OCI-LY3 (cell line): ENCODE data around the gene ELF1.
"Not testable (repeated sequence)": the region's sequence is repeated elsewhere in the genome, so short reads cannot be mapped to it uniquely, and the experiment has no call there.

ENCODE experiments used
- H2AFZ ChIP-seq: fragments of 200-600, 300-600 bp; shearing (Covaris generic); 2 replicates; pipeline ENCODE4 v1.6.0; 2014; ENCODE audit warnings: antibody characterized with exemption, low read depth, low read length
- H3K27ac ChIP-seq: fragments of 200-600, 300-600 bp; sonication (generic); 2 replicates; pipeline ENCODE4 v1.5.1; 2014; ENCODE audit warnings: mild to moderate bottlenecking, low read length, moderate library complexity, mixed read lengths
- H3K27me3 ChIP-seq: fragments of 200-600, 300-600 bp; sonication (generic); 2 replicates; pipeline ENCODE4 v1.6.1; 2014; ENCODE audit warnings: low read depth, low read length, mixed read lengths
- H3K36me3 ChIP-seq: fragments of 200-600, 300-600 bp; sonication (generic); replicated peaks from 2 replicates; pipeline ENCODE3; 2014; ENCODE audit warnings: low read depth, low read length, mixed read lengths
- H3K4me1 ChIP-seq: fragments of 300-600, 200-600 bp; sonication (generic); 2 replicates; pipeline ENCODE4 v1.6.1; 2014; ENCODE audit warnings: low read length, mixed read lengths
- H3K4me2 ChIP-seq: fragments of 200-600, 300-600 bp; sonication (generic); 2 replicates; pipeline ENCODE4 v1.6.1; 2014; ENCODE audit warnings: low read length, mixed read lengths
- H3K4me3 ChIP-seq: fragments of 300-600, 200-600 bp; sonication (generic); 2 replicates; pipeline ENCODE4 v1.5.1; 2014; ENCODE audit warnings: antibody characterized with exemption, mild to moderate bottlenecking, low read length, moderate library complexity
- H3K79me2 ChIP-seq: fragments of 300-600, 200-600 bp; shearing (Covaris generic); 2 replicates; pipeline ENCODE4 v1.6.1; 2014; ENCODE audit warnings: mild to moderate bottlenecking, low read length, mixed read lengths
- H3K9ac ChIP-seq: fragments of 300-600, 200-600 bp; shearing (Covaris generic); 2 replicates; pipeline ENCODE4 v1.6.0; 2014; ENCODE audit warnings: mild to moderate bottlenecking, low read length, moderate library complexity
- H3K9me3 ChIP-seq: fragments of 200-600, 300-600 bp; shearing (Covaris generic); 2 replicates; pipeline ENCODE4 v1.6.1; 2014; ENCODE audit warnings: low read length, mixed read lengths; ENCODE audit not compliant: insufficient read depth
- H4K20me1 ChIP-seq: fragments of 200-600, 300-600 bp; sonication (generic); 2 replicates; pipeline ENCODE4 v1.6.1; 2016; ENCODE audit warnings: low read length, mixed read lengths; ENCODE audit not compliant: insufficient read depth
- EZH2phosphoT487 ChIP-seq: fragments of 200-600 bp; shearing (Covaris generic); IDR thresholded peaks from 2 replicates; pipeline ENCODE4 v1.6.1; 2018; ENCODE audit warnings: antibody characterized with exemption, mixed run types, low read depth
- TF ChIP-seq, protein P1 (sequence below): fragments of 200-600, 300-600 bp; sonication (generic); IDR thresholded peaks from 2 replicates; pipeline ENCODE4 v1.5.1; 2014; ENCODE audit warnings: antibody characterized with exemption, low read length, low read depth

ELF1 gene

GRCh38 chr13:40910324-40911050 lies 108.6 kb downstream of the ELF1 start:
- no peaks in the 10 kb centered on the region for H3K36me3 ChIP-seq
- H3K9me3 ChIP-seq = no peaks in the 10 kb centered on the region
- no peaks in the 10 kb centered on the region for H3K27me3 ChIP-seq
- no peak overlapping the region for H3K4me3 ChIP-seq
- no peak overlapping the region for H3K4me2 ChIP-seq
- H3K27ac ChIP-seq = no peak overlapping the region
- no peak overlapping the region for H3K9ac ChIP-seq
- H3K4me1 ChIP-seq = peaks cover 4% of the 10 kb centered on the region; the same call in 1 of the 2 replicates
- TF ChIP-seq, protein P1, sequence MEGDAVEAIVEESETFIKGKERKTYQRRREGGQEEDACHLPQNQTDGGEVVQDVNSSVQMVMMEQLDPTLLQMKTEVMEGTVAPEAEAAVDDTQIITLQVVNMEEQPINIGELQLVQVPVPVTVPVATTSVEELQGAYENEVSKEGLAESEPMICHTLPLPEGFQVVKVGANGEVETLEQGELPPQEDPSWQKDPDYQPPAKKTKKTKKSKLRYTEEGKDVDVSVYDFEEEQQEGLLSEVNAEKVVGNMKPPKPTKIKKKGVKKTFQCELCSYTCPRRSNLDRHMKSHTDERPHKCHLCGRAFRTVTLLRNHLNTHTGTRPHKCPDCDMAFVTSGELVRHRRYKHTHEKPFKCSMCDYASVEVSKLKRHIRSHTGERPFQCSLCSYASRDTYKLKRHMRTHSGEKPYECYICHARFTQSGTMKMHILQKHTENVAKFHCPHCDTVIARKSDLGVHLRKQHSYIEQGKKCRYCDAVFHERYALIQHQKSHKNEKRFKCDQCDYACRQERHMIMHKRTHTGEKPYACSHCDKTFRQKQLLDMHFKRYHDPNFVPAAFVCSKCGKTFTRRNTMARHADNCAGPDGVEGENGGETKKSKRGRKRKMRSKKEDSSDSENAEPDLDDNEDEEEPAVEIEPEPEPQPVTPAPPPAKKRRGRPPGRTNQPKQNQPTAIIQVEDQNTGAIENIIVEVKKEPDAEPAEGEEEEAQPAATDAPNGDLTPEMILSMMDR = no peak
- no peak for TF ChIP-seq EZH2phosphoT487
- H3K79me2 ChIP-seq = no peaks in the 10 kb centered on the region
- no peak overlapping the region for H2AFZ ChIP-seq
- H4K20me1 ChIP-seq = no peaks in the 10 kb centered on the region

- H3K4me2 ChIP-seq, H3K36me3 ChIP-seq, H2AFZ ChIP-seq, H3K9me3 ChIP-seq, H3K9ac ChIP-seq, H3K79me2 ChIP-seq, H3K4me1 ChIP-seq, H3K27me3 ChIP-seq, H3K4me3 ChIP-seq, H3K27ac ChIP-seq, H4K20me1 ChIP-seq: not testable (repeated sequence)
Observed at GRCh38 chr13:40909541-40910200, 109.4 kb downstream of the ELF1 start.

- no peaks in the 10 kb centered on the region for H4K20me1 ChIP-seq
- H3K9ac ChIP-seq = no peak overlapping the region
- H3K27me3 ChIP-seq = no peaks in the 10 kb centered on the region
- H3K79me2 ChIP-seq = no peaks in the 10 kb centered on the region
- H3K4me2 ChIP-seq = no peak overlapping the region
- H3K27ac ChIP-seq = no peak overlapping the region
- no peaks in the 10 kb centered on the region for H3K36me3 ChIP-seq
- H2AFZ ChIP-seq = no peak overlapping the region
- peaks cover 4% of the 10 kb centered on the region; the same call in 1 of the 2 replicates for H3K4me1 ChIP-seq
- no peaks in the 10 kb centered on the region for H3K9me3 ChIP-seq
- TF ChIP-seq, protein P1 = no peak
- TF ChIP-seq EZH2phosphoT487 = no peak
- no peak overlapping the region for H3K4me3 ChIP-seq
Observed at GRCh38 chr13:40908546-40908945, 110.6 kb downstream of the ELF1 start.

GRCh38 chr13:40901032-40901431 lies 118.1 kb downstream of the ELF1 start:
- H4K20me1 ChIP-seq, H3K4me3 ChIP-seq, H3K4me1 ChIP-seq, H3K27ac ChIP-seq, H3K27me3 ChIP-seq, H3K4me2 ChIP-seq, H2AFZ ChIP-seq, H3K79me2 ChIP-seq, H3K9me3 ChIP-seq, H3K36me3 ChIP-seq, H3K9ac ChIP-seq: not testable (repeated sequence)

GRCh38 chr13:40900568-40900967 lies 118.5 kb downstream of the ELF1 start:
- not testable (repeated sequence) for H3K4me1 ChIP-seq, H2AFZ ChIP-seq, H3K4me3 ChIP-seq, H3K36me3 ChIP-seq, H3K27me3 ChIP-seq, H3K27ac ChIP-seq, H4K20me1 ChIP-seq, H3K4me2 ChIP-seq, H3K9me3 ChIP-seq, H3K9ac ChIP-seq, H3K79me2 ChIP-seq
